AG04450 (cell line): ENCODE measurements around the gene KCNK10. TPM values are rescaled to one million over a fixed set of nuclear protein-coding genes. Genes with fewer than 3 reads are reported as not detected.
"Not testable (repeated sequence)": the region's sequence is repeated elsewhere in the genome, so short reads cannot be mapped to it uniquely, and the experiment has no call there.

Source experiments
- CTCF ChIA-PET: fragments of 300-600, 350-600 bp; formaldehyde crosslinking; extraction: SDS; loops from one replicate; lab custom pipeline; 2022; ENCODE audit warnings: antibody characterized with exemption, inconsistent platforms; lab: Charles Lee
- POLR2A ChIA-PET: fragments of 350-600 bp; formaldehyde crosslinking; extraction: SDS; loops from one replicate; lab custom pipeline; 2021; ENCODE audit warnings: antibody characterized with exemption, inconsistent platforms; lab: Yijun Ruan, JAX
- DNase-seq: peaks from one replicate; pipeline ENCODE4 v3.0.0-alpha.2; 2011; ENCODE audit warnings: low read depth, low spot score
- H3K27ac ChIP-seq: one replicate; pipeline ENCODE4 v1.5.1; 2012; ENCODE audit warnings: low read depth, low read length, control low read depth
- H3K27me3 ChIP-seq: one replicate; pipeline ENCODE4 v1.6.0; 2012; ENCODE audit warnings: low read length; ENCODE audit not compliant: control insufficient read depth, insufficient read depth
- H3K4me3 ChIP-seq: 2 replicates; pipeline ENCODE4 v1.5.1; 2011; ENCODE audit warnings: mild to moderate bottlenecking, low read depth, low read length, control low read depth
- H3K9me3 ChIP-seq: 2 replicates; pipeline ENCODE4 v1.5.1; 2012; ENCODE audit warnings: low read length; ENCODE audit not compliant: control insufficient read depth, insufficient read depth
- CTCF ChIP-seq: IDR thresholded peaks from 2 replicates; pipeline ENCODE4 v1.5.1; 2011; ENCODE audit warnings: low read depth, low read length, control low read depth, inconsistent platforms
- polyA plus RNA-seq: library from polyadenylated mRNA; depleted of rRNA; stranded (reverse); fragments of >200 nt; gene quantifications from 2 replicates; pipeline ENCODE4 v1.2.3, GENCODE V29; 2011

Gene KCNK10
- polyA plus RNA-seq, 1 experiment: not detected

- no peak for TF ChIP-seq CTCF
- H3K27me3 ChIP-seq: no peaks in the 10 kb centered on the region
- DNase-seq: no peak
- H3K9me3 ChIP-seq: peaks cover 3% of the 10 kb centered on the region; the same call in 1 of the 2 replicates
- POLR2A ChIA-PET: no interaction called here
- H3K4me3 ChIP-seq: no peak overlapping the region
- CTCF ChIA-PET: interaction anchor here (1.2 kb wide), 1 partner anchor 75 kb away, joined by 3 read pairs; no protein-coding TSS in a partner anchor
- no peak overlapping the region for H3K27ac ChIP-seq
These were observed 59.0 kb downstream of the KCNK10 start for GRCh38 chr14:88264116-88264515.

GRCh38 chr14:88261302-88261701 lies 61.8 kb downstream of the KCNK10 start:
- H3K27ac ChIP-seq, H3K4me3 ChIP-seq, DNase-seq, POLR2A ChIA-PET, CTCF ChIA-PET, H3K27me3 ChIP-seq, H3K9me3 ChIP-seq: not testable (repeated sequence)

GRCh38 chr14:88258021-88258420 lies 65.0 kb downstream of the KCNK10 start:
- no peak for TF ChIP-seq CTCF
- ChIA-PET POLR2A (no interaction called here), CTCF (no interaction called here)
- H3K4me3 ChIP-seq: no peak overlapping the region
- no peaks in the 10 kb centered on the region for H3K9me3 ChIP-seq
- H3K27ac ChIP-seq: no peak overlapping the region
- no peaks in the 10 kb centered on the region for H3K27me3 ChIP-seq
- no peak for DNase-seq

GRCh38 chr14:88256997-88257950 lies 65.8 kb downstream of the KCNK10 start:
- Histone ChIP-seq H3K9me3 (no peaks in the 10 kb centered on the region), H3K4me3 (no peak overlapping the region), H3K27me3 (no peaks in the 10 kb centered on the region), H3K27ac (no peak overlapping the region)
- ChIA-PET CTCF (no interaction called here), POLR2A (no interaction called here)
- TF ChIP-seq CTCF: no peak
- no peak for DNase-seq

GRCh38 chr14:88255798-88256197 lies 67.3 kb downstream of the KCNK10 start:
- Histone ChIP-seq H3K4me3 (no peak overlapping the region), H3K27ac (no peak overlapping the region), H3K27me3 (no peaks in the 10 kb centered on the region), H3K9me3 (no peaks in the 10 kb centered on the region)
- ChIA-PET POLR2A (no interaction called here), CTCF (no interaction called here)
- no peak for TF ChIP-seq CTCF
- no peak for DNase-seq
